HUES48 (cell line): Measurements from ENCODE around the gene DDX39A.
"Not testable (repeated sequence)": the region's sequence is repeated elsewhere in the genome, so short reads cannot be mapped to it uniquely, and the experiment has no call there.

Experiments used
- H3K27ac ChIP-seq: one replicate; pipeline ENCODE4 v1.7.0; 2013; ENCODE audit warnings: low read depth, low read length, inconsistent platforms
- H3K27me3 ChIP-seq: 2 replicates; pipeline ENCODE4 v1.6.1; 2013; ENCODE audit warnings: mild to moderate bottlenecking, low read length; ENCODE audit not compliant: control insufficient read depth, insufficient read depth
- H3K36me3 ChIP-seq: 2 replicates; pipeline ENCODE4 v1.6.1; 2013; ENCODE audit warnings: low read length; ENCODE audit not compliant: control insufficient read depth, insufficient read depth
- H3K4me1 ChIP-seq: 2 replicates; pipeline ENCODE4 v1.6.1; 2013; ENCODE audit warnings: mild to moderate bottlenecking, low read length; ENCODE audit not compliant: control insufficient read depth, insufficient read depth
- H3K4me3 ChIP-seq: 2 replicates; pipeline ENCODE4 v1.5.1; 2013; ENCODE audit warnings: mild to moderate bottlenecking, low read depth, low read length
- H3K9ac ChIP-seq: 2 replicates; pipeline ENCODE4 v1.6.1; 2013; ENCODE audit warnings: mild to moderate bottlenecking, low read depth, low read length, moderate library complexity
- H3K9me3 ChIP-seq: 2 replicates; pipeline ENCODE4 v1.6.1; 2013; ENCODE audit warnings: low read length; ENCODE audit not compliant: control insufficient read depth, insufficient read depth

The DDX39A gene

GRCh38 chr19:14367016-14367415 is 52.1 kb downstream of the DDX39A start:
- H3K27ac ChIP-seq, result no peak overlapping the region
- no peaks in the 10 kb centered on the region for H3K9me3 ChIP-seq
- no peaks in the 10 kb centered on the region for H3K36me3 ChIP-seq
- no peak overlapping the region for H3K4me3 ChIP-seq
- H3K4me1 ChIP-seq, result peaks cover 2% of the 10 kb centered on the region; the same call in 1 of the 2 replicates
- H3K27me3 ChIP-seq, result no peaks in the 10 kb centered on the region
- H3K9ac ChIP-seq, result no peak overlapping the region

- Histone ChIP-seq H3K27me3 (no peaks in the 10 kb centered on the region), H3K4me1 (peaks cover 5% of the 10 kb centered on the region; the same call in 1 of the 2 replicates), H3K9ac (no peak overlapping the region), H3K4me3 (no peak overlapping the region), H3K27ac (no peak overlapping the region), H3K9me3 (no peaks in the 10 kb centered on the region), H3K36me3 (no peaks in the 10 kb centered on the region)
Measured at GRCh38 chr19:14366529-14366928, 52.6 kb downstream of the DDX39A start.

- peak overlapping the region; percentile 63 for H3K4me3 ChIP-seq
- peak overlapping the region; percentile 78 for H3K9ac ChIP-seq
- peak overlapping the region; percentile 96 for H3K27ac ChIP-seq
Measured at GRCh38 chr19:14364098-14364443, 55.1 kb downstream of the DDX39A start.

GRCh38 chr19:14363183-14364097 is 55.7 kb downstream of the DDX39A start:
- Histone ChIP-seq H3K4me3 (peak overlapping the region; percentile 63), H3K9ac (peak overlapping the region; percentile 78), H3K36me3 (no peaks in the 10 kb centered on the region), H3K4me1 (peaks cover 5% of the 10 kb centered on the region; the same call in 1 of the 2 replicates), H3K27me3 (no peaks in the 10 kb centered on the region), H3K27ac (peak overlapping the region; percentile 96), H3K9me3 (no peaks in the 10 kb centered on the region)

More at GRCh38 chr19:14364098-14364443, 55.1 kb downstream of the DDX39A start:
- not testable (repeated sequence) for H3K27me3 ChIP-seq, H3K9me3 ChIP-seq, H3K4me1 ChIP-seq, H3K36me3 ChIP-seq

- Histone ChIP-seq H3K9ac (no peak overlapping the region), H3K36me3 (no peaks in the 10 kb centered on the region), H3K27me3 (no peaks in the 10 kb centered on the region), H3K27ac (no peak overlapping the region), H3K4me3 (no peak overlapping the region), H3K4me1 (peaks cover 5% of the 10 kb centered on the region; the same call in 1 of the 2 replicates), H3K9me3 (no peaks in the 10 kb centered on the region)
Measured at GRCh38 chr19:14361824-14362223, 57.3 kb downstream of the DDX39A start.
